ENCODE results near the gene MTM1.

DNA sequence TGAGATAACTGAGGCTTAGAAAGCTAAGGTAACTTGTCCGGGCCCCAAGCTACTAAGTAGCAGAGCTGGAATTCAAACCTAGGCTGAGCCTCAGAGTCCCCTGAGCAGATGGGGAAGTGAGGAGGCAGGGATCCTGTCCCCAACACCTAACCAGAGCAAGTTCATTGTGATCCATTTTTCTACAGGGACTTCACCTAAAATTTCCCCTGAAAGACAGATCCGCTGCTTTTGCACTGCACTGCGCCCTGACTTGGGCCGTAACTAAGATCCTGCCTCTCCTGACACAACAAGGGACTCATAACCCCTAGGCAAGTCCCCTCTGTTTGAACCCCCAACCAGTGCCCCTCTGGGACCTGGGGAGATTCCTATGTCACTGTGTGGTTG, 25.6 kb upstream of the MTM1 start:
- TF ChIP-seq, protein P1, sequence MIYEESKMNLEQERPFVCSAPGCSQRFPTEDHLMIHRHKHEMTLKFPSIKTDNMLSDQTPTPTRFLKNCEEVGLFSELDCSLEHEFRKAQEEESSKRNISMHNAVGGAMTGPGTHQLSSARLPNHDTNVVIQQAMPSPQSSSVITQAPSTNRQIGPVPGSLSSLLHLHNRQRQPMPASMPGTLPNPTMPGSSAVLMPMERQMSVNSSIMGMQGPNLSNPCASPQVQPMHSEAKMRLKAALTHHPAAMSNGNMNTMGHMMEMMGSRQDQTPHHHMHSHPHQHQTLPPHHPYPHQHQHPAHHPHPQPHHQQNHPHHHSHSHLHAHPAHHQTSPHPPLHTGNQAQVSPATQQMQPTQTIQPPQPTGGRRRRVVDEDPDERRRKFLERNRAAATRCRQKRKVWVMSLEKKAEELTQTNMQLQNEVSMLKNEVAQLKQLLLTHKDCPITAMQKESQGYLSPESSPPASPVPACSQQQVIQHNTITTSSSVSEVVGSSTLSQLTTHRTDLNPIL (CRISPR knock-in tag; IDR thresholded peaks at IDR 0.05; ENCODE audit: low read depth) = no peak
- TF ChIP-seq CSDC2 (CRISPR knock-in tag; IDR thresholded peaks at IDR 0.05) = no peak
- TF ChIP-seq, protein P2, sequence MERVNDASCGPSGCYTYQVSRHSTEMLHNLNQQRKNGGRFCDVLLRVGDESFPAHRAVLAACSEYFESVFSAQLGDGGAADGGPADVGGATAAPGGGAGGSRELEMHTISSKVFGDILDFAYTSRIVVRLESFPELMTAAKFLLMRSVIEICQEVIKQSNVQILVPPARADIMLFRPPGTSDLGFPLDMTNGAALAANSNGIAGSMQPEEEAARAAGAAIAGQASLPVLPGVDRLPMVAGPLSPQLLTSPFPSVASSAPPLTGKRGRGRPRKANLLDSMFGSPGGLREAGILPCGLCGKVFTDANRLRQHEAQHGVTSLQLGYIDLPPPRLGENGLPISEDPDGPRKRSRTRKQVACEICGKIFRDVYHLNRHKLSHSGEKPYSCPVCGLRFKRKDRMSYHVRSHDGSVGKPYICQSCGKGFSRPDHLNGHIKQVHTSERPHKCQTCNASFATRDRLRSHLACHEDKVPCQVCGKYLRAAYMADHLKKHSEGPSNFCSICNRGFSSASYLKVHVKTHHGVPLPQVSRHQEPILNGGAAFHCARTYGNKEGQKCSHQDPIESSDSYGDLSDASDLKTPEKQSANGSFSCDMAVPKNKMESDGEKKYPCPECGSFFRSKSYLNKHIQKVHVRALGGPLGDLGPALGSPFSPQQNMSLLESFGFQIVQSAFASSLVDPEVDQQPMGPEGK (CRISPR knock-in tag; IDR thresholded peaks at IDR 0.05; ENCODE audit: borderline replicate concordance) = no peak
- no peak for TF ChIP-seq SNAI2 (CRISPR knock-in tag; IDR thresholded peaks at IDR 0.05)
- no peak for TF ChIP-seq ZFP30 (CRISPR knock-in tag; IDR thresholded peaks at IDR 0.05)
- no peak for TF ChIP-seq ZFP3 (CRISPR knock-in tag; IDR thresholded peaks at IDR 0.05)
- TF ChIP-seq ARNTL (CRISPR knock-in tag; IDR thresholded peaks at IDR 0.05; ENCODE audit: borderline replicate concordance, low read depth) = no peak
- TF ChIP-seq TOX (CRISPR knock-in tag; IDR thresholded peaks at IDR 0.05; ENCODE audit: borderline replicate concordance) = no peak
- no peak for TF ChIP-seq ZNF70 (CRISPR knock-in tag; IDR thresholded peaks at IDR 0.05)
- TF ChIP-seq, protein P3, sequence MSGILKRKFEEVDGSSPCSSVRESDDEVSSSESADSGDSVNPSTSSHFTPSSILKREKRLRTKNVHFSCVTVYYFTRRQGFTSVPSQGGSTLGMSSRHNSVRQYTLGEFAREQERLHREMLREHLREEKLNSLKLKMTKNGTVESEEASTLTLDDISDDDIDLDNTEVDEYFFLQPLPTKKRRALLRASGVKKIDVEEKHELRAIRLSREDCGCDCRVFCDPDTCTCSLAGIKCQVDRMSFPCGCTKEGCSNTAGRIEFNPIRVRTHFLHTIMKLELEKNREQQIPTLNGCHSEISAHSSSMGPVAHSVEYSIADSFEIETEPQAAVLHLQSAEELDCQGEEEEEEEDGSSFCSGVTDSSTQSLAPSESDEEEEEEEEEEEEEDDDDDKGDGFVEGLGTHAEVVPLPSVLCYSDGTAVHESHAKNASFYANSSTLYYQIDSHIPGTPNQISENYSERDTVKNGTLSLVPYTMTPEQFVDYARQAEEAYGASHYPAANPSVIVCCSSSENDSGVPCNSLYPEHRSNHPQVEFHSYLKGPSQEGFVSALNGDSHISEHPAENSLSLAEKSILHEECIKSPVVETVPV (CRISPR knock-in tag; IDR thresholded peaks at IDR 0.05) = no peak
- TF ChIP-seq, protein P4, sequence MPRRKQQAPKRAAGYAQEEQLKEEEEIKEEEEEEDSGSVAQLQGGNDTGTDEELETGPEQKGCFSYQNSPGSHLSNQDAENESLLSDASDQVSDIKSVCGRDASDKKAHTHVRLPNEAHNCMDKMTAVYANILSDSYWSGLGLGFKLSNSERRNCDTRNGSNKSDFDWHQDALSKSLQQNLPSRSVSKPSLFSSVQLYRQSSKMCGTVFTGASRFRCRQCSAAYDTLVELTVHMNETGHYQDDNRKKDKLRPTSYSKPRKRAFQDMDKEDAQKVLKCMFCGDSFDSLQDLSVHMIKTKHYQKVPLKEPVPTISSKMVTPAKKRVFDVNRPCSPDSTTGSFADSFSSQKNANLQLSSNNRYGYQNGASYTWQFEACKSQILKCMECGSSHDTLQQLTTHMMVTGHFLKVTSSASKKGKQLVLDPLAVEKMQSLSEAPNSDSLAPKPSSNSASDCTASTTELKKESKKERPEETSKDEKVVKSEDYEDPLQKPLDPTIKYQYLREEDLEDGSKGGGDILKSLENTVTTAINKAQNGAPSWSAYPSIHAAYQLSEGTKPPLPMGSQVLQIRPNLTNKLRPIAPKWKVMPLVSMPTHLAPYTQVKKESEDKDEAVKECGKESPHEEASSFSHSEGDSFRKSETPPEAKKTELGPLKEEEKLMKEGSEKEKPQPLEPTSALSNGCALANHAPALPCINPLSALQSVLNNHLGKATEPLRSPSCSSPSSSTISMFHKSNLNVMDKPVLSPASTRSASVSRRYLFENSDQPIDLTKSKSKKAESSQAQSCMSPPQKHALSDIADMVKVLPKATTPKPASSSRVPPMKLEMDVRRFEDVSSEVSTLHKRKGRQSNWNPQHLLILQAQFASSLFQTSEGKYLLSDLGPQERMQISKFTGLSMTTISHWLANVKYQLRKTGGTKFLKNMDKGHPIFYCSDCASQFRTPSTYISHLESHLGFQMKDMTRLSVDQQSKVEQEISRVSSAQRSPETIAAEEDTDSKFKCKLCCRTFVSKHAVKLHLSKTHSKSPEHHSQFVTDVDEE (CRISPR knock-in tag; IDR thresholded peaks at IDR 0.05) = no peak
- TF ChIP-seq RARB (CRISPR knock-in tag; IDR thresholded peaks at IDR 0.05) = no peak
